ENCODE measurements around the gene RELL1.

Gene RELL1

DNA sequence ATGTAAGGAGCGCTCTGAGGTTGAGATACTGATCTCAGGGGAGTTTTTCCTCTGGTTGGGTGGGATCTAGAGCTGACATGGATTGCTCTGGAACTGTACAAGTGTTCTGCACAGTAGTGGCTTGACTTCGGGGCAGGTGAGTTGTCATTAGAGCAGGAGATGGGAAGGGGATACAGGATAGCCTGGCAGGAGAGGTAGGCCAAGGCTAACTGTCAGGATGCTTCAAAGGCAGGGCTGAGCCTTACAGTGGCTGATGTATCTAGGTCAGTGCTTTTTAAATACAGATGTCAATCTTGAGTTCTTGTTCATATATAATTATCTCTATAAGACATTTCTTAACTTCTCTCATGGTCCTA, 43.5 kb upstream of the RELL1 start:
- H3K27me3 ChIP-seq, result no peaks in the 10 kb centered on the region
- H3K4me3 ChIP-seq (ENCODE audit: low read depth in 1 of 2, low read length in 1 of 2), result no peak overlapping the region
- H3K9me3 ChIP-seq, result no peaks in the 10 kb centered on the region
- no peaks in the 10 kb centered on the region for H3K36me3 ChIP-seq
- peak overlapping the region; percentile 77 for H3K27ac ChIP-seq
- TF ChIP-seq, protein P1, sequence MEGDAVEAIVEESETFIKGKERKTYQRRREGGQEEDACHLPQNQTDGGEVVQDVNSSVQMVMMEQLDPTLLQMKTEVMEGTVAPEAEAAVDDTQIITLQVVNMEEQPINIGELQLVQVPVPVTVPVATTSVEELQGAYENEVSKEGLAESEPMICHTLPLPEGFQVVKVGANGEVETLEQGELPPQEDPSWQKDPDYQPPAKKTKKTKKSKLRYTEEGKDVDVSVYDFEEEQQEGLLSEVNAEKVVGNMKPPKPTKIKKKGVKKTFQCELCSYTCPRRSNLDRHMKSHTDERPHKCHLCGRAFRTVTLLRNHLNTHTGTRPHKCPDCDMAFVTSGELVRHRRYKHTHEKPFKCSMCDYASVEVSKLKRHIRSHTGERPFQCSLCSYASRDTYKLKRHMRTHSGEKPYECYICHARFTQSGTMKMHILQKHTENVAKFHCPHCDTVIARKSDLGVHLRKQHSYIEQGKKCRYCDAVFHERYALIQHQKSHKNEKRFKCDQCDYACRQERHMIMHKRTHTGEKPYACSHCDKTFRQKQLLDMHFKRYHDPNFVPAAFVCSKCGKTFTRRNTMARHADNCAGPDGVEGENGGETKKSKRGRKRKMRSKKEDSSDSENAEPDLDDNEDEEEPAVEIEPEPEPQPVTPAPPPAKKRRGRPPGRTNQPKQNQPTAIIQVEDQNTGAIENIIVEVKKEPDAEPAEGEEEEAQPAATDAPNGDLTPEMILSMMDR (IDR thresholded peaks at IDR 0.05), result no peak
- H3K4me1 ChIP-seq (ENCODE audit: control insufficient read depth in 1 of 2, insufficient read depth in 1 of 2, low read depth in 1 of 2, low read length in 1 of 2), result peaks cover 28 to 31% of the 10 kb centered on the region in 2 experiments

DNA sequence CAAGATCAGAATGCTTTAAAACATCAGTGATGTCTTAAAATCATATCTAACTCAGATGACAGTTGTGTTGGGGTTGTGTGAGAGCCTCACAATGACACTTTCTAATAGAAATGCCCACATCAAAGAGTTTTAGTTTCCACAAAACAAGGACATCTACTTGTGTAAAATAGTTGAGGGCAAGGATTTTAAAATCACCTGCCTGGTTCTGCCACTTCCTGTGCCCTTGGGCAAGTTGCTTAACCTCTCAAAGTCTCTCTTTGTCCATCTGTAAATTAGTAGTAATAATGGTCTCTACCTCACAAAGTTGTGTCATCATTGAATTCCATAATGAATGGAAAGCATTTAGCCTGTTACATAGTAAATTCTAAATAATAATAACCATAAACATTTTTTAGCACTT, 41.9 kb upstream of the RELL1 start:
- H3K4me1 ChIP-seq (ENCODE audit: control insufficient read depth in 1 of 2, insufficient read depth in 1 of 2, low read depth in 1 of 2, low read length in 1 of 2), result peaks cover 28 to 31% of the 10 kb centered on the region in 2 experiments
- H3K36me3 ChIP-seq, result no peaks in the 10 kb centered on the region
- H3K4me3 ChIP-seq (ENCODE audit: low read depth in 1 of 2, low read length in 1 of 2), result no peak overlapping the region
- TF ChIP-seq, protein P1 (IDR thresholded peaks at IDR 0.05), result no peak
- H3K27me3 ChIP-seq, result no peaks in the 10 kb centered on the region
- H3K27ac ChIP-seq, result peak overlapping the region; percentile 77
- no peaks in the 10 kb centered on the region for H3K9me3 ChIP-seq

DNA sequence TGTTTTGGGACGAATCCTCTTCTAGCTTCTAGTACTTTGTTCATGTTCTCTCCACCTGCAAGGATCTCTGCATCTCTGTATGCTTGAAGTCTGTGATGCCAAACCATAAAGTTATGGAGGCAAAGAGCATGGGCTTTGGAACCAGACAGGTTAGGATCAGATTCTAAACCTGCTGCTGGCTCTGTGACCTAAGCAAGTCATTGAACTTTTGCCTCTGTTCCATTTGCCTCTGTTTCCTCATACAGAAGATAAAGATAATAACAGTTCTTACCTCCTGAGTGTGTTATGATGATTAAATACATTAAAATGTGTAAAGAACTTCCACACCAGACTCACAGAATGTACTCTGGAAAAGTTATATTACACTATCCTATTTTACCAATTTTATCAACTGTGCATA, 41.5 kb upstream of the RELL1 start:
- peak overlapping the region; percentile 77 for H3K27ac ChIP-seq
- H3K27me3 ChIP-seq, result no peaks in the 10 kb centered on the region
- no peaks in the 10 kb centered on the region for H3K9me3 ChIP-seq
- H3K36me3 ChIP-seq, result no peaks in the 10 kb centered on the region
- H3K4me1 ChIP-seq (ENCODE audit: control insufficient read depth in 1 of 2, insufficient read depth in 1 of 2, low read depth in 1 of 2, low read length in 1 of 2), result peaks cover 28 to 31% of the 10 kb centered on the region in 2 experiments
- no peak overlapping the region for H3K4me3 ChIP-seq (ENCODE audit: low read depth in 1 of 2, low read length in 1 of 2)
- TF ChIP-seq, protein P1 (IDR thresholded peaks at IDR 0.05), result no peak

DNA sequence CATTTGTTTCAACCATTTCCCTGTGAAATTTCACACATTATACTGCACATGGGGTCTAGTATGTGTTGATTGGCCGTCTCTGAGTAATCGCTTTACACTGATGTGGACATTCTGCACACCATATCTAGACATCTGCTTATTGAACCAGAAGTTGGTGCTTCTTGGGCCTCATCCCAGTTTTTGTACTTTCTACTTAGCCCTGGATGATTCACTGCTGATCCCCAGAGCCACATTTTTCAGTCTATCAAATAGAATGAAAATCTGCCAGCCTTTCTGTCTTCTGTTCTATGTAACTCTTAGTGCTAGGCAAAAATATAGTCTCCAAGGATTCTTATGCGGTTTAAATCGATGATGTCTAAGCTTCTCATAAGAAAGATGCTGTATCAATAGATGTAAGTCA, 40.5 kb upstream of the RELL1 start:
- Histone ChIP-seq H3K4me1 (ENCODE audit: control insufficient read depth in 1 of 2, insufficient read depth in 1 of 2, low read depth in 1 of 2, low read length in 1 of 2) (peaks cover 28 to 31% of the 10 kb centered on the region in 2 experiments), H3K9me3 (no peaks in the 10 kb centered on the region), H3K27ac (no peak overlapping the region), H3K36me3 (no peaks in the 10 kb centered on the region), H3K27me3 (no peaks in the 10 kb centered on the region), H3K4me3 (ENCODE audit: low read depth in 1 of 2, low read length in 1 of 2) (no peak overlapping the region)
- TF ChIP-seq, protein P1 (IDR thresholded peaks at IDR 0.05), result no peak

DNA sequence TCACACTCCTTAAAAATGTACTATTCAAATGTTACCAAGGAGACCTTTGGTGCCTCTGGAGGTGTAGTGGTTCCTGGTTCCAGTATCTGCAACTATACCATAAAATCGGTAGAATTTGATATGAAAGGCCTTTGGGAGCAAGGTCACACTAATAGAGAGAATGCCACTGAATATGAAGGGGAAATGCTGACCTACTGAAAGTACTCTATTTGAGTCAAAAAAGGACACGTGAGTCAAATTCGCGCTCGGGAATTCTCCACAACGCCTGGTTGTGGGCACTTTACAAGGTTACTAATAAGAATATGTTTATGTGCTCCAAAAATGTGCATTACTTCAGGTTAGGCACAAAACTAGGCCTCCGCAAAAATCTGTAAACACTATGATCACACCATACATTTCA, 39.5 kb upstream of the RELL1 start:
- Histone ChIP-seq H3K4me1 (ENCODE audit: control insufficient read depth in 1 of 2, insufficient read depth in 1 of 2, low read depth in 1 of 2, low read length in 1 of 2) (peaks cover 28 to 31% of the 10 kb centered on the region in 2 experiments), H3K36me3 (no peaks in the 10 kb centered on the region), H3K9me3 (no peaks in the 10 kb centered on the region), H3K27me3 (no peaks in the 10 kb centered on the region), H3K4me3 (ENCODE audit: low read depth in 1 of 2, low read length in 1 of 2) (no peak overlapping the region), H3K27ac (no peak overlapping the region)
- TF ChIP-seq, protein P1 (IDR thresholded peaks at IDR 0.05), result no peak

DNA sequence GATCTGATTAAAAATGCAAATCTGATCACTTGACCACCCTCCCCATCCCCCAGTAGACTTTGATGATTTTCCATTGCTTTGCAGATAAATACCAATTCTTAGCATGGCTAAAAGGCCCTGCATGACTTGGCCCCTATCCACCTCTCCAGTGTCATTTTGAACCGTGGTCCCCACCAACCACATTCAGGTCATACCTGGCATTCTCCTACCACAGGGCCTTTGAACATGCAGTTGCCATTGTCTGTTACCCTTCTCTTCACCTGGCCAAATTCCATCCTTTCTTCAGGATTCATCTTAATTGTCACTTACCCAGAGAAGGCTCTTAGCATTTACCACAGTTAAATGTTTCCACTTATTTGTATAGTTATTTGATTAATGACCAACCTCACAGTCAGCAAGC, 36.9 kb upstream of the RELL1 start:
- Histone ChIP-seq H3K27ac (no peak overlapping the region), H3K36me3 (no peaks in the 10 kb centered on the region), H3K4me3 (ENCODE audit: low read depth in 1 of 2, low read length in 1 of 2) (no peak overlapping the region), H3K4me1 (ENCODE audit: control insufficient read depth in 1 of 2, insufficient read depth in 1 of 2, low read depth in 1 of 2, low read length in 1 of 2) (peaks cover 12 to 15% of the 10 kb centered on the region in 2 experiments), H3K9me3 (no peaks in the 10 kb centered on the region), H3K27me3 (no peaks in the 10 kb centered on the region)
- TF ChIP-seq, protein P1 (IDR thresholded peaks at IDR 0.05), result no peak
